HS-27A (cell line): Measurements from ENCODE around the gene C19orf85.

Experiments used
- DNase-seq: peaks from one replicate; pipeline ENCODE4 v3.0.0-alpha.2; 2012; ENCODE audit warnings: low read depth, missing footprints

Gene C19orf85

DNA sequence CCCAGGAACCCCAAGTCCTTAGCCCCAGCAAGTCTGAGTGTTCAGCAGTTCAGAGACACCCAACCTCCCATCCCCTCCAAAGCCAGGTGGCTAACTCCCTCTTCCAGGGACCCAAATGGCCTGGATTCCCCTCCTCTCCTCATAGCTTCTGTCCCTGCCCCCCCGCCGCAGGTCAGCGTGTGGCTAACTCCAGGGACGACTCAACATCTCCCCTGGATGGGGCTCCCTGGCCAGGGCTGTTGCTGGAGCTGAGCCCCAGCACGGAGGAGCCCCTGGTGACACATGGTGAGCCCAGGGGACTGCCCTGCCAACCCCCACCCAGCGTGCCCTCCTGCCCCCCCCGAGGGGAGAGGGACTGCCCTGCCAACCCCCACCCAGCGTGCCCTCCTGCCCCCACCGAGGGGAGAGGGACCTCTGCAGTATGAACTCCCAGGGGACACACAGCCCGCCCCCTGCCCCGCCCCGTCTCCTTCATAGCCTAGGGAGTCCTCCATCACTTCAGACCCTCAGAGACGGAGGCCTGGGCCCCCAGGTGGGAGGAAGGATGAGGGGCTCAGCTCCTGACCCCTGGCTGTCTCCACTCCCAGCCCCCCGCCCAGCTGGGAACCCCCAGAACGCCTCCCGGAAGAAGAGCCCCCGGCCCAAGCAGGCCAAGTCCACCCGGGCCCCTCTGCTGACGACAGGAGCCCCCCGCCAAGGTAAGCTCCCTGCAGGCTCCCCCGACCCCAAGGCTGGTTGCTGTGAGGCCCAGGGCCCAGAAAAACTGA lies 25.3 kb upstream of the C19orf85 start:
- DNase-seq, result no peak

DNA sequence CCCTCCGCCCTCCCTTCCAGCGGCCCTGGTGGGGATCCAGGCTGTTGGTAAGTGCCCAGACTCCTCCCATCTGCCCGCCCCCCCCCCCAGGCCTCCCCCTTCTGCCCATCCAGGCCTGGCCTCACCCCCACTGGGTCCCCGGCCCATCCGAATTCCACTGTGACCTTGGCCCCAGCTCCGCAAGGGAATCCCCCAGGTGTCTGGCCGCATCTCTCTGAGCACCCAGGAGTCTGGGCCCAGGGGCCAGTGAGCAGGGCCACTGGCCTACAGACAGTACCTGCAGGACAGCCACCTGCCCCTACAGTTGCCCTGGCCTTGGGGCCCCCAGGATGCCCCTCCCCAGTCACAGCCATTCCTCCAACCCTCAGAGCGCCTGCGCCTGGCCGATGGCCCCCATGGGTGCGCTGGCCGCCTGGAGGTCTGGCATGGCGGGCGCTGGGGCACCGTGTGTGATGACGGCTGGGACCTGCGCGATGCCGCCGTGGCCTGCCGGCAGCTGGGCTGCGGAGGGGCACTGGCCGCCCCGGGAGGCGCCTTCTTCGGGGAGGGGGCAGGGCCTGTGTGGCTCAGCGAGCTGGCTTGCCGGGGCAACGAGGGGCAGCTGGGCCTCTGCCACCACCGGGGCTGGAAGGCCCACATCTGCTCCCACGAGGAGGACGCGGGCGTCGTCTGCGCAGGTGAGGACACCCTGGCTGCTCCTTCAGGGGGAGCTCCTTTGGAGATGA lies 24.6 kb upstream of the C19orf85 start:
- no peak for DNase-seq

DNA sequence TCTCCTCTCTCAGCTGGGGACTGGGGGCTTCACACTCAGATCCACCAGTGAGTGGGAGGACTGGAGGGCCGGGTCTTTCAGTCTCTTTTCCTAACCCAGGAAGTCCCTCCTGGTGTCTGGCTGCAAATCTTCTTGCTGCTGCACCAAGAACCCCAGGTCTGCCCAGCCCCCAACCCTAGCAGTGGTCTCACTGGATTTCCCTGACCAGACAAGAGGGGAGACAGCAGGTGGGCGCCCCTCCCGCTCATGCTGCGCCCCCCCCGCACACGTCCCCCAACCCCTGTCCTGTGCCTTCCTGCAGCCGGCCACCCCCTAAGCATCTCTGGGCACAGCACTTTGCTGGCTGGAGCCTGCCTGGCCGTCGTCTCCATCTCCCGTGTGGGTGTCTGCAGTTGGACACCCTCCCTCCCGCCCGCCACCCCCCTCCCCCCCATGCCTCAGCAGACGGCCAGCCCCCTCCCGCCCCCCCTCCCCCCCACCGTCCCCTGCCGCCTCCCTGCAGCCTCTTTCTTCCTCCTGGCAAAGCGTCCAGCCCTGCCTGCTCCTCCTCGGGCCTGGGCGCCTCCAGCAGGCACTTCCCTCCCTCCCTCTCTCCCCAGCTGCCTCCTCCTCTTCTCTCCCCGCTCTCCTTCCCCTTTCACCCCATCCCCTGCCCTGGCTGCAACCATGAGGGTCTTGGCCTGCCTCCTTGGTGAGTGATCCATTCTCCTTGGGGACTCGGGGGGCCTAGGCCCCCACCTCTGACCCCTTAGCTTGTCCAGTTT lies 23.6 kb upstream of the C19orf85 start, which contains the start of gene SSC5D:
TSS of gene SSC5D (plus strand) at position 513 of the 764 bp plus-strand sequence. CDS start at position 667, 154 bp downstream.
- DNase-seq, result no peak

DNA sequence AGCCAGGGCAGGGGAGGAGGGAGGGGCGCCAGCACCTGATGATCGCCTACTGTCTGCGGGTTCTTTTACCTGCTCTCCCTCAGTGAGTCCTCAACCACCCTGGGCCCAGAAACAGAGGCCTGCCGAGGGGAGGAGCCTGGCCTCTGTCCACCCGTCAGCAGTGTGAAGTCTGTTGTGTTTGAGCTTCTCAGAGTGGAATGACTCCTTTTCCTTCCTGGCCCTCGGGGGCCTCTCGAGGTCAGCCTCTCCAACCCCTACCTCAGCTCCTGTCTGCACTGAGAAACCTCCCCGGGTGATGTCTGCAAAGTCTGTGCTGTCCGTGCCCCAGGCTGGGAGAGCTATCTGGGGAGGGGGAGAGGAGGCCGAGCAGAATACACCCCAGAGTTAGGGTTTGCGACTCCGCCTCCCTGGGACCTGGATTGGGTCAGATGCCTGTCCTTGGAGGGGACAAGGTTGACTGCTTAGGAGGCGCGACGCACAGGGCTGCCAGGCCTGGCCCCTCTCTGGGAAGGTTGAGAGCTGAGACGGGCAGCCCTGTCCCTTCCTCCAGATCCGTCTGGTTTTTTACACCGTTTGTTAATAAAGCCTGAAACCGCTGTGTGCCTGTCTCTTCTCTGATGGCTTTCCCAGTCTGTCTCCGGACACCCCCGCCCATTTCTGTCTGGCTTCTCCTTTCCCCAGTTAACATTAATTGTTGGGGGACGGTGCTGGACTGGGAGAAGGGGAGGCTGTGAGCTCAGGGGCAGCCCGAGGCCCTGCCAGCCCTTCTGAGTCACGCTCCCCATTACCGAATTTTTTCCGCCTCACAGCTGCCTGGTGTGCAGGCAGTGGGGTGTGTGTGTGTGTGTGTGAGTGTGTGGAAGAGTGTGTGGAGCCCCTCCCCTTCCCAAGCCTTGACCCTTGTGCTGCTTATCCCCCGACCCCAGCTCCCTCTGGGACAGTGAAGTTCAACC lies 22.7 kb upstream of the C19orf85 start:
- peak; percentile 92 for DNase-seq

DNA sequence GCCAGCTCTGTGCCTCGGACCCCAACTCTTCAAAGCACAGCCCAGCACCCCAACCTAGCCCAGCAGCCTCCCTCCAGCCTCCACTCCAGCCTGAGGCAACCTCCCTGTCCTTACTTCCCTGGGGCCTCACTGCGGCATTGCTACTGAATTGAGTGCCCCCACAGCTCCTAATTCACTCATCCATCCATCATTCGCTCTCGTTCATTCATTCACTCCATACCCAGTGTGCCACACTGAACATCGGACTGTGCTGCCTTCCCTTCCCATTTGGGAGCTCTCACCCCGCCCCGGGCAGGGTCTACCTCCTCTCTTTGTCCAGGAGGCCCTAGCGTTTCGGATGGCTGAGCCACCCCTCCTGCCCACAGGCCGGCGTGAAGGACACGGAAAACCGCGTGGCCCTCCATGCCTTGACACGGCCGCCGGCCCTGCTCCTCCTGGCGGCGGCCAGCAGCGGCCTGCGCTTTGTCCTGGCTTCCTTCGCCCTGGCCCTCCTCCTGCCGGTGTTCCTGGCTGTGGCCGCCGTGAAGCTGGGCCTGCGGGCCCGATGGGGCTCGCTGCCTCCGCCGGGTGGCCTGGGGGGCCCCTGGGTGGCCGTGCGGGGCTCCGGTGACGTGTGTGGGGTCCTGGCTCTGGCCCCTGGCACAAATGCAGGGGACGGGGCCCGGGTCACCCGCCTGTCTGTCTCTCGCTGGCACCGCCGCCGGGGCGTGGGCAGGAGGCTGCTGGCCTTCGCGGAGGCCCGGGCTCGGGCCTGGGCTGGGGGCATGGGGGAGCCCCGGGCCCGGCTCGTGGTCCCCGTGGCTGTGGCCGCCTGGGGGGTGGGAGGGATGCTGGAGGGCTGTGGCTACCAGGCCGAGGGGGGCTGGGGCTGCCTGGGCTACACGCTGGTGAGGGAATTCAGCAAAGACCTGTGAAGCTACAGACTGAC lies 21.8 kb upstream of the C19orf85 start:
- DNase-seq, result no peak

DNA sequence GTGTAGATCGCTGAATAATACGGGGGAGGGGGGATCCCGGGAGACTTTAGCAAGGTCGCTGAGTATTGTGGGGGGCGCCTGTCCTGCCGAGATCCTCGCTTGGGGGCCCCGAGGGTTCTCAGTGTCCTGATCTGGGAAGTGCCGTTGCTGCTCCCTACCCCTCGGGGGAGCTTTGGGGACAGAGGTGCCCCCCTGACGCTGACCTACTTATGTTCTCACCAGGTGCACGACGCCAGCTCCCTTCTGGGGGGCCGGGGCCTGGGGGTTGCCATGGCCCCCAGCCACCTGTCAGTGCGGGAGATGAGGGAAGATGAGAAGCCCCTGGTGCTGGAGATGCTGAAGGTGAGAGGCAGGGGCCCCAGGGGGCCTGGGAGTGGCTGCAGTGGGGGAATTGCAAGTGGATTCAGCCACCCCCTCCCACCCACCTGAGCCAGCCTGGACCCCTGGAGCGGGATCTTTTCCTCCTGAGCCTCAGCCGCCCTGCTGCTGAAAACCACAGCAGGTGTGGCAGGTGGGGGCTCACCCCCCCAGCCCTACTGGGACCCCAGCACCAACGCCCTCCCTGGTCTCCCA lies 21.0 kb upstream of the C19orf85 start:
- DNase-seq, result no peak

DNA sequence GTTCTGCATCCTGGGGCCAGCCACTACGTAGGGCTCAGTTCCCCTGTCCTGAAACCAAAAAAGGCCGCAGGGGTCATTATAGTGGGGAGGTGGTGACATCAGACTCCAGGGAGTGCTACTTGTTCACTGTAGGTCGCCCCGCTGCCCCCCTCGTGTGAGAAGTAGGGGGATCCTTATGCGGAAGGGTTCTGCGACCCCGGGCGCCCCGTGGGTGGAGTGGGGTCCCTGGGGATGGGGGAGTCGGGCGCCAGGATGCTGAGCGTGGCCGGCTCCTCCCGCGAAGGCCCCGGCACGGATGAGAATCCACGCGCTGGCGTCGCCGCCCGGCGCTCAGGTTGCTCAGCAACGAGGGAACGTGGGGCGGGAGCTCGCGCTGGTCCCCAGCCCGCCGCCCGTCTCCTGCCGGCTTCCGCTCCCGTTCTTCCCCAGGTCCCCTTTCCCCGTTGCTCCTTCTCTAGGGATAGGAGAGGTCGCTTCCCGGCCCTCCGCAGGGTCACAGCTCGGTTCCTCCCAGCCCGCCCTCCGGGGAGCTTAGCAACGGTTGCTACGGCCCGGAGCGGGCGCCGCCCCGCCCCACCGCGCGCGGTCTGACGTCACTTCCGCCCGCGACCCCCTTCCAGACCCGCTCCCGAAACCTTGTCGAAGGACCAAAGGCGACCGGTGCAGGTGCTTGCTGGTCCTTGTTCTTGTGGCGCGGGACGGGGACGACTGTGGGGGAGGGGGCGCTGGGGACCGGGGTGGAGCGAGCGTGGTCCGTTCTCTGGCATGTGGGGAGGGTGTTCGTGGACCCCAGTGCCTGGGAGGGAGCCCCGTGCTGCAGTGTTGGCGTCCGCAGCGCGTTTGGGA lies 20.3 kb upstream of the C19orf85 start, which contains the start of gene NAT14:
TSS of gene NAT14 (plus strand) at position 596 of the 846 bp plus-strand sequence. CDS start 521 bp downstream, outside the sequence.
- DNase-seq, result no peak

DNA sequence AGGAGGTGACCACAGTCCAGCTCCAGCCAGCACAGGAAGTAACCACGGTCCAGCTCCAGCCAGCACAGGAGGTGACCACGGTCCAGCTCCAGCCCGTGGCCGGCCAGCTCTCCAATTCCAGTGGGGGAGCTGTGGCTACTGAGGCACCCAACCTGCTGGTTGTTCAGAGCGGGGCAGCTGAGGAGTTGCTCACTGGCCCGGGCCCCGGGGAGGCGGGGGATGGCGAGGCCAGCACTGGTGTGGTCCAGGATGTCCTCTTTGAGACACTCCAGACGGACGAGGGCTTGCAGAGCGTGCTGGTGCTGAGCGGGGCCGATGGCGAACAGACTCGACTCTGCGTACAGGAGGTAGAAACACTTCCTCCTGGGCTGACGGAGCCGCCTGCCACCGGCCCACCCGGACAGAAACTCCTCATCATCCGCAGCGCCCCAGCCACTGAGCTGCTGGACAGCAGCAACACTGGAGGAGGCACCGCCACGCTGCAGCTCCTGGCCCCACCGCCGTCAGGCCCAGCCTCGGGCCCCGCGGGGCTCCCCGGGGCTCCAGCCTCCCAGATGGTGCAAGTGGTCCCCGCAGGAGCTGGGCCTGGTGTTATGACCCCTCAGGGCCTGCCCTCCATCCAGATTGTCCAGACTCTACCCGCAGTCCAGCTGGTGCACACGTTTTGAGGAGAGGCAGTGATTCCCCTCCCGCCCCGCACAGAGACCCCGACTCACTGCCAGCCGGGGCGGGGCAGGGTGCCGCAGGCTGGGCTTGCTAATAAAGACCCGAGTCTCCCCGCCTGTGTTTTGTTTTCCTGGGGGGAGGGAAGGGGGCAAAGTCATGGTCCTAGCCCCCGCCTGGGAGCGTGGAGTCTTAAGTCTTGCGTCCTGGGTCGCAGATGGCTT lies 19.4 kb upstream of the C19orf85 start:
- no peak for DNase-seq

DNA sequence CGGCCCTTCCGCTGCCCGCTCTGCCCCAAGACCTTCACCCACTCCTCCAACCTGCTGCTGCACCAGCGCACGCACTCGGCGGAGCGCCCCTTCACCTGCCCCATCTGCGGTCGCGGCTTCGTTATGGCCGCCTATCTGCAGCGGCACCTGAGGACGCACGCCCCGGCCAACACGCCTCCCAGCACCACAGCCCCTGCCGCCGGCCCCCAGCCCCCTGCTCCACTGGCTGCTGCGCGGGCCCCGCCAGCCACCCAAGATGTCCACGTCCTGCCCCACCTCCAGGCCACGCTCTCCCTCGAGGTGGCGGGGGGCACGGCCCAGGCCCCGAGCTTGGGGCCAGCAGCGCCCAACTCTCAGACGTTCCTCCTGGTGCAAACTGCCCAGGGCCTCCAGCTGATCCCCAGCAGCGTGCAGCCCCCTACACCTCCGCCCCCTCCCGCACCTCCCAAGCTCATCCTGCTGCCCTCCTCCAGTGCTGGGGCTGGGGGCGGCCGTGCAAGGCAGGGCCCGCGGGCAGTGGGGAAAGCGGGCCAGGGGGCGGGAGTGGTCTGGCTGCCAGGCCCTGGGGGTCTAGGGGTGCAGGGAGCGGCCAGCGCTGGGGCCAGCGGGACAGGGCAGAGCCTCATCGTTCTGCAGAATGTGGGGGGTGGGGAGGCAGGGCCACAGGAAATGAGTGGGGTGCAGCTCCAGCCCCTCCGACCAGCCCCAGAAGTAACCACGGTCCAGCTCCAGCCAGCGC lies 18.6 kb upstream of the C19orf85 start:
- no peak for DNase-seq

DNA sequence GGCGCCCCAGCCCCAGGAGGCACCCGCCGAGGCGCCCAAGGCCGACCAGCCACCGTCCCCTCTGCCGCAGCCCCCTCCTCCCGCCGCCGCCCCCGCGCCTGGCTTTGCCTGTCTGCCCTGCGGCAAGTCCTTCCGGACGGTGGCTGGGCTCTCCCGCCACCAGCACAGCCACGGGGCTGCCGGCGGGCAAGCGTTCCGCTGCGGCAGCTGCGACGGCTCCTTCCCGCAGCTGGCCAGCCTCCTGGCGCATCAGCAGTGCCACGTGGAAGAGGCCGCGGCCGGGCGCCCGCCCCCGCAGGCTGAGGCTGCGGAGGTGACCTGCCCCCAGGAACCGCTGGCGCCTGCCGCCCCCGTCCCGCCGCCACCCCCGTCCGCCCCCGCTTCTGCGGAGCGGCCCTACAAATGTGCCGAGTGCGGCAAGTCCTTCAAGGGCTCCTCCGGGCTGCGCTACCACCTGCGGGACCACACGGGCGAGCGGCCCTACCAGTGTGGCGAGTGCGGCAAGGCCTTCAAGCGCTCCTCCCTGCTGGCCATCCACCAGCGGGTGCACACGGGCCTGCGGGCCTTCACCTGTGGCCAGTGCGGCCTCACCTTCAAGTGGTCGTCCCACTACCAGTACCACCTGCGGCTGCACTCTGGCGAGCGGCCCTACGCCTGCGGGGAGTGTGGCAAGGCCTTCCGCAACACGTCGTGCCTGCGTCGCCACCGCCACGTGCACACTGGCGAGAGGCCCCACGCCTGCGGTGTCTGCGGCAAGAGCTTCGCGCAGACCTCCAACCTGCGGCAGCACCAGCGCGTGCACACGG lies 17.8 kb upstream of the C19orf85 start:
- DNase-seq, result no peak

DNA sequence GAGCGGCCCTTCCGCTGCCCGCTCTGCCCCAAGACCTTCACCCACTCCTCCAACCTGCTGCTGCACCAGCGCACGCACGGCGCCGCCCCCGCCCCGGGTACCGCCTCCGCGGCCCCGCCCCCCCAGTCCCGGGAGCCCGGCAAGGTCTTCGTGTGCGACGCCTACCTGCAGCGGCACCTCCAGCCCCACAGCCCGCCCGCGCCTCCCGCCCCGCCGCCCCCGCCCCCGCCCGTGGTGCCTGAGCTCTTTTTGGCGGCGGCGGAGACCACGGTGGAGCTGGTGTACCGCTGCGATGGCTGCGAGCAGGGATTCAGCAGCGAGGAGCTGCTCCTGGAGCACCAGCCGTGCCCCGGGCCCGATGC lies 17.2 kb upstream of the C19orf85 start:
- no peak for DNase-seq

DNA sequence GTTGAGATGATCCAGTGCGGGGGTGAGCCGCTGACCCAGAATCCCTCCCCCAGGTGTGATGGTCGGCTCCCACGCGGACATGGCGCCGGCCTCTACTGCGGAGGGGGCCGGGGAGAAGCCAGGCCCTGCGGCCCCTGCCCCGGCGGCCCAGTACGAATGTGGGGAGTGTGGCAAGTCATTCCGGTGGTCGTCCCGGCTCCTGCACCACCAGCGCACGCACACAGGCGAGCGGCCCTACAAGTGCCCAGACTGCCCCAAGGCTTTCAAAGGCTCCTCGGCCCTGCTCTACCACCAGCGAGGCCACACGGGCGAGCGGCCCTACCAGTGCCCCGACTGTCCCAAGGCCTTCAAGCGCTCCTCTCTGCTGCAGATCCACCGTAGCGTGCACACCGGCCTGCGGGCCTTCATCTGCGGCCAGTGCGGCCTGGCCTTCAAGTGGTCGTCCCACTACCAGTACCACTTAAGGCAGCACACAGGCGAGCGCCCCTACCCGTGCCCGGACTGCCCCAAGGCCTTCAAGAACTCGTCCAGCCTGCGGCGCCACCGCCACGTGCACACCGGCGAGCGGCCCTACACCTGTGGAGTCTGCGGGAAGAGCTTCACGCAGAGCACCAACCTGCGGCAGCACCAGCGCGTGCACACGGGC lies 16.7 kb upstream of the C19orf85 start:
- DNase-seq, result no peak

DNA sequence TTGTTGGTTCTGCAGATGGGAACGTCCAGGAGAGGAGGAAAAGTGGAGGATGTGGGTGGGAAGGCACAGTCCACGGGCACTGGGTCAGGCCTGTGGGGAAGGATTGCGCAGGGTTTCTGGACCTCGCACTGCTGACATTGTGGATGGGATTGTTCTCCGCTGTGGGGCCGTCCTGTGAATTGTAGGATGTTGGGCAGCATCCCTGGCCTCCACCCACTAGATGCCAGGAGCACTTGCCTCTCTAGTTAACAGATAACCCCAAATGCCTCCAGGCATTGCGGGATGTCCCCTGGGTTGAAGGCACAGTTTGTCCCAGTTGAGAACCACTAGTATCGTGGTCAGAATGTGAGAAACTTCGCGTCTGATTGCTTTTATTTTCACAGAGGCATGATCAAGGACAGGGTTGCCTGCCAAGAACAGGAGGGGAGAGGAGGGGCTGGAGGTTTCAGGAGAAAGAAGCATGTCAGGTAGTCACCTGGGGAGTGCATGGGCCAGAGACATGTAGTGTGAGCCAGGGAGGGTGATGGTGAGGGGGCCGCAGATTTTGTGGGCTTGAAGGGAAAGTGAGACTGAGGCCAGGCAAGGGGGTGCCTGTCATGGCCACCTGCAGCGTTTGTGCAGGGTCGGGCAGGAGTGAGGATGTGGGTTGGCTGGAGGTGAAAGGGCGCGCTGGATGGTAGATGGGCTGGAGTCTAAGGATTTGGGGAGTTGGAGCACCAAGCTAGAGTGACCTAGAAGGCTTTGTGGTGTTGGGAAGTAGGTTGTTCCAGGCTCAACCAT lies 15.1 kb upstream of the C19orf85 start:
- DNase-seq, result no peak

DNA sequence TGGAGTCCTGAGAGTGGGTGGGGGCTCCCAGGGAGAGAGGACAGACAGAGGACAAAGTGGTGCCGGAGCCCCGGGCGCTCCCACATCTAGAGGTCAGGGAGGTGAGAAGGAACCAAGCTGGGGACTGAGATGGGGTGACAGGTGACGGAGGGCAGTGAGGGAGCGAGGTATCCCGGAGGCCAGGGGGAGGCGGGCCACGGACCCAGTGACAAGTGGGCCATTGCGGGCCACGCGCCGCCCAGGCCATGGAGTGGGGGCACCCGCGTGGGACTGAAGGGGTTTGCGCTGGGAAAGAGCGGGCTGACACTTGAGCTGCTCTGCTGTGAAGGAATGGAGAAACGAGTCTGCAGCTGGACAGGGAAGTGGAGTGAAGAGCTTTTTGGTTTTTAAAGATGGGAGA lies 14.5 kb upstream of the C19orf85 start:
- DNase-seq, result no peak

DNA sequence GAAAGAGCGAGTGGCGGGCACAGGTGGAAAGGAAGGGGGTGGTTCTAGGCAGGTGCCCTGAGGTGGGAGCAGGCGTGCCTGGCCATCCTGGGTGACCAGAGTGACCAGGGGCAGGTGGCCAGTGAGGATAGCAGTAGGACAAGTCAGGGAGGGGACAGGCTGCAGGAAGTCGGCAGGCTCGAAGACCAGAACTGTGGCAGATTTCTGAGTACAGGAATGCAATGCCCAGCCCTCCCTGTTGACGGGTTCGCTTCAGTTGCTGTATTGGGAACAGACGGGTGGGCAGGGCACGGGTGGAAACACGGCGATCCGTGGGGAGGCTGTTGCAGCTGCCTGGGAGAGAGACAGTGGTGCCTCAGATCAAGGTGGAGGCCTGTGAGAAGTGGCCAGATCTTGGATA lies 13.8 kb upstream of the C19orf85 start:
- DNase-seq, result no peak
